G401 (cell line): ENCODE measurements around the gene HAGH. TPM values are rescaled to one million over a fixed set of nuclear protein-coding genes. Genes with fewer than 3 reads are reported as not detected.
"Not testable (repeated sequence)": the region's sequence is repeated elsewhere in the genome, so short reads cannot be mapped to it uniquely, and the experiment has no call there.

Experiments used
- DNase-seq: peaks from one replicate; pipeline ENCODE4 v3.0.0-alpha.2; 2015; ENCODE audit warnings: low spot score
- in situ Hi-C: cut with HindIII; loops from 2 replicates; pipeline ENCODE4 v1.10.0; 2016; ENCODE audit warnings: low sequenced_read_pairs, mixed read lengths
- total RNA-seq: library from RNA; depleted of rRNA; stranded (reverse); fragments of >200 nt; shearing (Covaris generic); gene quantifications from 2 replicates; pipeline ENCODE4 v1.2.3, GENCODE V29; 2014; rRNA removed

Gene HAGH
- 81.3 and 108 TPM in 2 replicates for total RNA-seq

- peak; percentile 90 for DNase-seq
These were observed at the start of gene HAGH, which contains the start of gene FAHD1 for GRCh38 chr16:1826691-1827573. Gene HAGH, minus strand, starts transcription at chr16:1826825. Its CDS starts 38 bp downstream, at chr16:1826787. Gene FAHD1, plus strand, starts transcription at chr16:1827206. Its CDS starts 33 bp downstream, at chr16:1827239.

GRCh38 chr16:1876066-1876465, 49.4 kb upstream of the HAGH start:
- in situ Hi-C loops, DNase-seq: not testable (repeated sequence)

More at GRCh38 chr16:1826691-1827573, at the start of gene HAGH, which contains the start of gene FAHD1:
- in situ Hi-C loops: no loop called here

GRCh38 chr16:1874854-1875253, 48.2 kb upstream of the HAGH start:
- DNase-seq: no peak
- in situ Hi-C loops: no loop called here

- DNase-seq: peak; percentile 8
- in situ Hi-C loops: no loop called here
These were observed 45.5 kb upstream of the HAGH start, which contains the start of gene MEIOB for GRCh38 chr16:1871974-1872635. Gene MEIOB, minus strand, starts transcription at chr16:1872164. Its CDS starts 3,989 bp downstream, at chr16:1868175.

GRCh38 chr16:1870365-1871082, 43.9 kb upstream of the HAGH start:
- DNase-seq: no peak
- in situ Hi-C loops: no loop called here

GRCh38 chr16:1865902-1866690, 39.5 kb upstream of the HAGH start:
- no peak for DNase-seq
- in situ Hi-C loops: no loop called here

GRCh38 chr16:1863681-1864460, 37.2 kb upstream of the HAGH start:
- in situ Hi-C loops: no loop called here
- DNase-seq: peak; percentile 59

- DNase-seq: no peak
- in situ Hi-C loops: no loop called here
These were observed 35.8 kb upstream of the HAGH start for GRCh38 chr16:1862394-1862793.

GRCh38 chr16:1861730-1862129, 35.1 kb upstream of the HAGH start:
- in situ Hi-C loops: no loop called here
- no peak for DNase-seq

- in situ Hi-C loops: loop anchor here (10.0 kb wide), 1 partner anchor 105 kb away; the partner anchor contains the start of genes RNF151 and RPS2
- DNase-seq: no peak
These were observed 33.0 kb upstream of the HAGH start for GRCh38 chr16:1859650-1860049.

- in situ Hi-C loops: loop anchor here (10.0 kb wide), 1 partner anchor 106 kb away; the partner anchor contains the start of genes RNF151 and RPS2
These were observed 31.7 kb upstream of the HAGH start for GRCh38 chr16:1858189-1858865.

GRCh38 chr16:1857433-1858097, 30.9 kb upstream of the HAGH start:
- no peak for DNase-seq
- in situ Hi-C loops: loop anchor here (10.0 kb wide), 1 partner anchor 107 kb away; the partner anchor contains the start of genes RNF151 and RPS2

More at GRCh38 chr16:1858189-1858865, 31.7 kb upstream of the HAGH start:
- no peak for DNase-seq

- no peak for DNase-seq
- in situ Hi-C loops: loop anchor here (10.0 kb wide), 1 partner anchor 113 kb away; the partner anchor contains the start of genes RNF151 and RPS2
These were observed 25.2 kb upstream of the HAGH start for GRCh38 chr16:1851793-1852192.

- in situ Hi-C loops: loop anchor here (10.0 kb wide), 1 partner anchor 114 kb away; the partner anchor contains the start of genes RNF151 and RPS2
These were observed 24.4 kb upstream of the HAGH start for GRCh38 chr16:1850981-1851380.

GRCh38 chr16:1846416-1846815, 19.8 kb upstream of the HAGH start:
- in situ Hi-C loops: no loop called here
- DNase-seq: no peak

More at GRCh38 chr16:1850981-1851380, 24.4 kb upstream of the HAGH start:
- no peak for DNase-seq

- no peak for DNase-seq
These were observed 19.4 kb upstream of the HAGH start for GRCh38 chr16:1845985-1846384.

More at GRCh38 chr16:1845985-1846384, 19.4 kb upstream of the HAGH start:
- in situ Hi-C loops: no loop called here
